Body of pancreas (tissue), 4 donors: ENCODE measurements around the gene CCDC117. TPM values are rescaled to one million over a fixed set of nuclear protein-coding genes. Genes with fewer than 3 reads are reported as not detected.
"Not testable (repeated sequence)": the region's sequence is repeated elsewhere in the genome, so short reads cannot be mapped to it uniquely, and the experiment has no call there.

Experiments
- ATAC-seq: fragments of 150-250 bp; one replicate; pipeline ENCODE4 v1.9.1; 2016
- DNase-seq, 4 donors: peaks; one replicate each; pipeline ENCODE4 v3.0.0-alpha.2; 2019
- H3K27ac ChIP-seq, 4 donors: fragments of 200-600 bp; sonication (generic); 1 replicate in 3 of 4; 2 replicates in 1 of 4; pipeline versions ENCODE4 v1.5.1 to v1.6.1; 2016 to 2019; ENCODE audit warnings: mild to moderate bottlenecking in 1 of 4, mixed read lengths in 1 of 4, moderate library complexity in 1 of 4
- H3K27me3 ChIP-seq, 2 donors: fragments of 200-600 bp; sonication (generic); one replicate each; pipeline ENCODE4 v1.6.0; 2016; ENCODE audit warnings: mild to moderate bottlenecking in 1 of 2
- H3K36me3 ChIP-seq, 2 donors: fragments of 200-600 bp; sonication (generic); replicated peaks in 1 of 2; 2 replicates each; pipeline ENCODE4 v1.5.1; 2016; ENCODE audit warnings: low read depth in 2 of 2; ENCODE audit not compliant: insufficient read depth in 1 of 2
- H3K4me1 ChIP-seq: fragments of 200-600 bp; sonication (generic); one replicate; pipeline ENCODE4 v1.6.0; 2016
- H3K4me3 ChIP-seq, 2 donors: fragments of 200-600 bp; sonication (generic); 1 replicate in 1 of 2; 2 replicates in 1 of 2; pipeline ENCODE4 v1.5.1; 2016 to 2019
- H3K9me3 ChIP-seq, 3 donors: fragments of 200-600 bp; sonication (generic); 1 replicate in 2 of 3; 2 replicates in 1 of 3; pipeline ENCODE4 v1.5.1; 2016
- POLR2A ChIP-seq, 3 donors: fragments of 450-650 bp; IDR thresholded peaks; one replicate each; pipeline ENCODE4 v1.6.1; 2016; ENCODE audit warnings: antibody characterized with exemption in 3 of 3, mild to moderate bottlenecking in 2 of 3
- WGBS, 2 donors: methylation state at CpG; one replicate each; pipeline ENCODE4 v1.1.5; 2017; 5-methylcytosine and 5-hydroxymethylcytosine counted together
- intact Hi-C: fragments of 100-400 bp; cut with DNase I; formaldehyde crosslinking; loops from one replicate; pipeline ENCODE4 v1.15.1; 2023
- total RNA-seq, 2 donors: library from RNA; depleted of rRNA; stranded (reverse); fragments of >200 nt; gene quantifications; one replicate each; pipeline ENCODE4 v1.1.0, GENCODE V29; 2016
- TF ChIP-seq, protein P1 (sequence below), 7 experiments: fragments of 450-650 bp in 4 of 7; fragments of 200-600 bp in 3 of 7; sonication (generic) in 3 of 7; IDR thresholded peaks; one replicate each; pipeline ENCODE4 v1.5.1; 2016 to 2019; ENCODE audit warnings: antibody characterized with exemption in 7 of 7

Gene CCDC117
- total RNA-seq, 2 donors from 2014 or later: 13.8 to 16.3 TPM

DNA sequence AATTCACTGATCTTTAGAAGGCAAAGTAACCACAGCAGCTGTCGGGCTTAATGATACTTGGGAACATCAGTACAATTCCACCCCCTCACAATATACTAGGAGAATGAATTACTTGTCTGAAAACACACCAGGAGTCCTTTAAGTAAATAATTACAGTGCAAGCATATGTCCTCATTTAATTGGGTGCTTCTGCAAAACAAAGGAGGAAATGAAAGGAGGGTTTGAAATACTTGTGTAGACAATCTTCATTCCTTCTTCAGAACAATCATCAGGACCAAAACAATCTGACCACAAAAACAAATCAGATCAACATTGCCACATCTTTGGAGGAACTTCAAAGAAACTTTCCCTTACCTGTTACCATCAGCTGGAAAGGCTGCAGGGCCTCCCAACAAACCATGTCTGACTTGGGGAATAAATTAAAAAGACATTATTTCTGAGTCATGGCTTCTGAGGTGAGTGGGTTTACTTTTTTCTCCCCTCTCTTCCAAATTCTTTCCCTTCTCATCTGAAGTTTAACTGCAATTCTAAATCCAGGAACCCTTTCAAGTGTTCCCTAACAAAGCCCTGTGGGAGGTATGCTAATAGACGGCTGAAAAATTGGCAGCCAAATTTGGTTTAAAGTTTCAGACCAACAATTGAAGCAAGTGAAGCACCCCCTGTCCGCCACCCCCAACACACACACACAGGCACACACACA, 12.5 kb upstream of the CCDC117 start:
- intact Hi-C loops: no loop called here
- WGBS, 2 donors: 71 to 83% methylated on average over 3 of the region's 3 CpGs
- Histone ChIP-seq H3K27me3 (no peaks in the 10 kb centered on the region), H3K27ac (no peak overlapping the region), H3K9me3 (no peaks in the 10 kb centered on the region), H3K4me3 (no peak overlapping the region), H3K4me1 (no peaks in the 10 kb centered on the region), H3K36me3 (no peaks in the 10 kb centered on the region)
- no peak for ATAC-seq
- DNase-seq: no peak
- no peak for TF ChIP-seq POLR2A (IDR thresholded peaks at IDR 0.05)
- TF ChIP-seq, protein P1, sequence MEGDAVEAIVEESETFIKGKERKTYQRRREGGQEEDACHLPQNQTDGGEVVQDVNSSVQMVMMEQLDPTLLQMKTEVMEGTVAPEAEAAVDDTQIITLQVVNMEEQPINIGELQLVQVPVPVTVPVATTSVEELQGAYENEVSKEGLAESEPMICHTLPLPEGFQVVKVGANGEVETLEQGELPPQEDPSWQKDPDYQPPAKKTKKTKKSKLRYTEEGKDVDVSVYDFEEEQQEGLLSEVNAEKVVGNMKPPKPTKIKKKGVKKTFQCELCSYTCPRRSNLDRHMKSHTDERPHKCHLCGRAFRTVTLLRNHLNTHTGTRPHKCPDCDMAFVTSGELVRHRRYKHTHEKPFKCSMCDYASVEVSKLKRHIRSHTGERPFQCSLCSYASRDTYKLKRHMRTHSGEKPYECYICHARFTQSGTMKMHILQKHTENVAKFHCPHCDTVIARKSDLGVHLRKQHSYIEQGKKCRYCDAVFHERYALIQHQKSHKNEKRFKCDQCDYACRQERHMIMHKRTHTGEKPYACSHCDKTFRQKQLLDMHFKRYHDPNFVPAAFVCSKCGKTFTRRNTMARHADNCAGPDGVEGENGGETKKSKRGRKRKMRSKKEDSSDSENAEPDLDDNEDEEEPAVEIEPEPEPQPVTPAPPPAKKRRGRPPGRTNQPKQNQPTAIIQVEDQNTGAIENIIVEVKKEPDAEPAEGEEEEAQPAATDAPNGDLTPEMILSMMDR (IDR thresholded peaks at IDR 0.05): no peak

DNA sequence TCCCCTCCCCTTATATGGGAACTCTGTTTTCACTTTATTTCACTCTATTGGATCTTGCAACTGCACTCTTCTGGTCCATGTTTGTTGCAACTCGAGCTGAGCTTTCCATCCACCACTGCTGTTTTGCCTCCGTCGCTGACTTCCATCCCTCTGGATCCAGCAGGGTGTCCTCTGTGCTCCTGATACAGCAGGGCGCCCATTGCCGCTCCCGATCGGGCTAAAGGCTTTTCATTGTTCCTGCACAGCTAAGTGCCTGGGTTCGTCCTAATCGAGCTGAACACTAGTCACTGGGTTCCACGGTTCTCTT, 11.1 kb upstream of the CCDC117 start:
- no peak for TF ChIP-seq POLR2A (IDR thresholded peaks at IDR 0.05)
- TF ChIP-seq, protein P1 (IDR thresholded peaks at IDR 0.05): no peak
- Histone ChIP-seq H3K36me3 (no peaks in the 10 kb centered on the region), H3K27ac (no peak overlapping the region), H3K27me3 (no peaks in the 10 kb centered on the region), H3K4me3 (no peak overlapping the region), H3K4me1 (no peaks in the 10 kb centered on the region), H3K9me3 (no peaks in the 10 kb centered on the region)
- ATAC-seq (no peak), DNase-seq (no peak)
- intact Hi-C loops: no loop called here
- WGBS, 2 donors: 90 to 93% methylated on average over 10 of the region's 10 CpGs

DNA sequence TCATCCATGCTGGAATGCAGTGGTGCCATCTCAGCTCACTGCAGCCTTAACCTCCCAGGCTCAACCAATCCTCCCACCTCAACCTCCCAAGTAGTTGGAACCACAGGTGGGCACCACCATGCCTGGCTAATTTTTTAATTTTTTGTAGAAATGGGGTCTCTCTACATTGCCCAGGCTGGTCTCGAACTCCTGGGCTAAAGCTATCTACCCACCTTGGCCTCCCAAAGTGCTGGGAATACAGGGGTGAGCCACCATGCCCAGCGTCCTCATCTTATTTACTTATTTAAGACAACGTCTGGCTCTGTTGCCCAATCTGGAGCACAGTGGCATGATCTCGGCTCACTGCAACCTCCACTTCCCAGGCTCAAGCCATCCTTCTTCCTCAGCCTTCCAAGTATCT, 10.5 kb upstream of the CCDC117 start:
- H3K9me3 ChIP-seq, intact Hi-C loops, H3K27me3 ChIP-seq, H3K27ac ChIP-seq, ATAC-seq, H3K36me3 ChIP-seq, H3K4me3 ChIP-seq, DNase-seq, H3K4me1 ChIP-seq: not testable (repeated sequence)
- 89% methylated on average over 4 of the region's 4 CpGs for WGBS, 2 donors

DNA sequence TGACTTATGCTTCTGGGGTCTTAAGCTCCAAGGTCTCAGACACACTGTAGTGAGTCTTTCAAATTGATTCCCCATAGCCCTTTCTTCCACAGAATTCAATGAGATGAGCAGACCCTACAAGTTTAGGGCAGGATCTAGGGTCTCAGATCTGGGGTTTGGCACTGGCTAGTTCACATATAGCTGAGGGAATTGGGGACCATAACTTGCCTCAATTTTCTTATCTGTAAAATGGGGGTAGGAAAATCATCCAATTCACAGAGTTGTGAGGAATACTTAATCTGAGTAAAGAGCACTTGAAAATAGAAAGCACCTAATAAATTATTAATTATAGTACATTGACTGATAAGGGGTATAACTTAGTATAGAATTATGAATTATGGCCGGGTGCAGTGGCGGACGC, 5.9 kb upstream of the CCDC117 start:
- no peak overlapping the region for H3K4me3 ChIP-seq
- no peaks in the 10 kb centered on the region for H3K4me1 ChIP-seq
- H3K27me3 ChIP-seq: no peaks in the 10 kb centered on the region
- TF ChIP-seq POLR2A (IDR thresholded peaks at IDR 0.05): no peak
- TF ChIP-seq, protein P1 (IDR thresholded peaks at IDR 0.05): no peak
- 91% methylated on average over 3 of the region's 3 CpGs for WGBS, 2 donors
- ATAC-seq (no peak), DNase-seq (no peak)
- no peak overlapping the region for H3K27ac ChIP-seq
- H3K9me3 ChIP-seq: no peaks in the 10 kb centered on the region
- no peaks in the 10 kb centered on the region for H3K36me3 ChIP-seq
- intact Hi-C loops: no loop called here

DNA sequence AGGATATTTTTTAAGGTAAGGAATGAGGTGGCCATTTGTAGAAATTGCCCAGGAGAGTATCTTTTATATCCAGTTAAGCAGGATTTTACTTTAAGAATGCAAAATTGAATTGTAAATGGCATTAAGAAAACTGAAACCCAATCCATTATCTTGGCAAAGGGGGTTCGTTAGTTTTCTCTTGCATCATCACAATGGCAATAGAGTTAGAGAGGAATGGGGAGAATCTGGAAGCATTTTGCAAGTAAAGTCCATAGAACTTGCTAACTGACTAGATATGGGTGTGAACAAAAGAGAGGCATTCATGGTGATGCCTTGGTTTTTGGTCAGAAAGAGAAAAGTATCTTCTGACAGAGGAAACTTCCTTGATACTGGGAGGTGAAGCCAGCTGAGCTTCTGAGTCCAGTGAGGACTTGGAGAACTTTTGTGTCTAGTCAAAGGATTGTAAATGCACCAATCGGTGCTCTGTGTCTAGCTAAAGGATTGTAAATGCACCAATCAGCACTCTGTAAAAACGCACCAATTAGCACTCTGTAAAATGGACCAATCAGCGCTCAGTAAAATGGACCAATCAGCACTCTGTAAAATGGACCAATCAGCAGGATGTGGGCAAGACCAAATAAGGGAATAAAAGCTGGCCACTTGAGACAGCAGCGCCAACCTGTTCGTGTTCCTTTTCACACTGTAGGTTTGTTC, 3.6 kb upstream of the CCDC117 start:
- no peak for ATAC-seq
- DNase-seq: no peak
- intact Hi-C loops: no loop called here
- 82 to 86% methylated on average over 6 of the region's 6 CpGs for WGBS, 2 donors
- Histone ChIP-seq H3K9me3 (no peaks in the 10 kb centered on the region), H3K4me1 (peaks cover 10% of the 10 kb centered on the region), H3K4me3 (no peak overlapping the region), H3K27me3 (no peaks in the 10 kb centered on the region), H3K27ac (no peak overlapping the region), H3K36me3 (no peaks in the 10 kb centered on the region)
- TF ChIP-seq, protein P1 (IDR thresholded peaks at IDR 0.05): no peak
- no peak for TF ChIP-seq POLR2A (IDR thresholded peaks at IDR 0.05)
